ENCODE results near the gene CUEDC1.
A peak's percentile ranks its signal among the peaks of the same experiment; 100 is the strongest.

The CUEDC1 gene

DNA sequence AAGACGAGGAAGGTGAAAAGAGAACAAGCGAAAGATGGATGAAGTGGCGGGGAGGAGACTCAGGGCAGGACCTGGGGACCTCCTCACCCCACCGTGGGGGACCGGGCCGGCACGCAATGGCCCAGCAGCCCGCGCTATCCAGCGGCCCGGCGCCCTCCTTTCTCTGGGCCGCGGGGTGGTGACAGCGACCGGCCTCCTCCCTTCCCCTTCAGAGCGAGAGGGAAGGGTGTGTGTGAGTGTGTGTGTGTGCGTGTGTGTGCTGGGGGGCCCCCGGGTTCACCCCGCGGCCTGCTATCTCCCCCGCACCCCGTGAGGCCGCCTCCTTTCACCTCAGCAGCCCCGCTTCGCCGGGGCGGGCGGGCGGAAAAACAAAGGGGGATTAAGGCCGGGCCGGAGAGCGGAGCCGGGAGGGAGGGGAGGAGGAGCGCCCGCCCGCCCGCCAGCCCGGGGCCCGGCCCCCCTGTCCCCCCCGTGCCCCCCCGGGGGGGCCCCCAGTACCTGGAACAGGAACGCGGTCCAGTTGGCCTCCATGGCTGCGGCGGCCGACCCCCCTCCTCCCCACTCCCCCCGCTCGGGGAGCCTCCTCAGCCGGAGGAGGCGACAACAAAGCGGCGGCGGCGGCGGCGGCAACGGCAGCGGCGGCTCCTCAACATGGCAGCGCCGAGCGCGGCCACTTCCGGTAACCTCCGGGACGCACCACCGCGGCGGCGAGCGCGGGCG lies 32.5 kb upstream of the CUEDC1 start, which contains the start of gene VEZF1:
Gene VEZF1 (minus strand): TSS at position 674 of the 720 bp plus-strand sequence. CDS start 143 bp downstream, at position 531.
- TF ChIP-seq Cebpa-rat (IDR thresholded peaks at IDR 0.05), result no peak
- Histone ChIP-seq H3K27me3 (no peaks in the 10 kb centered on the region), H3K4me3 (peak within 1 kb of the TSS; percentile 76 to 95 (median 90)), H3K4me2 (peak within 1 kb of the TSS; percentile 84 to 97 (median 95)), H3K36me3 (peaks cover 8 to 30% (median 21%) of the 10 kb centered on the region in 11 experiments; a peak in 21 of 22 replicates), H4K20me1 (peaks cover 40 to 54% (median 46%) of the 10 kb centered on the region in 11 experiments), H3K27ac (peak within 1 kb of the TSS; percentile 86 to 97 (median 96)), H3K9ac (peak within 1 kb of the TSS; percentile 93 to 98 (median 97)), H3K4me1 (peaks cover 68 to 80% (median 75%) of the 10 kb centered on the region in 10 experiments), H3K9me3 (replicated peaks in 1 of 11) (no peaks in the 10 kb centered on the region)

DNA sequence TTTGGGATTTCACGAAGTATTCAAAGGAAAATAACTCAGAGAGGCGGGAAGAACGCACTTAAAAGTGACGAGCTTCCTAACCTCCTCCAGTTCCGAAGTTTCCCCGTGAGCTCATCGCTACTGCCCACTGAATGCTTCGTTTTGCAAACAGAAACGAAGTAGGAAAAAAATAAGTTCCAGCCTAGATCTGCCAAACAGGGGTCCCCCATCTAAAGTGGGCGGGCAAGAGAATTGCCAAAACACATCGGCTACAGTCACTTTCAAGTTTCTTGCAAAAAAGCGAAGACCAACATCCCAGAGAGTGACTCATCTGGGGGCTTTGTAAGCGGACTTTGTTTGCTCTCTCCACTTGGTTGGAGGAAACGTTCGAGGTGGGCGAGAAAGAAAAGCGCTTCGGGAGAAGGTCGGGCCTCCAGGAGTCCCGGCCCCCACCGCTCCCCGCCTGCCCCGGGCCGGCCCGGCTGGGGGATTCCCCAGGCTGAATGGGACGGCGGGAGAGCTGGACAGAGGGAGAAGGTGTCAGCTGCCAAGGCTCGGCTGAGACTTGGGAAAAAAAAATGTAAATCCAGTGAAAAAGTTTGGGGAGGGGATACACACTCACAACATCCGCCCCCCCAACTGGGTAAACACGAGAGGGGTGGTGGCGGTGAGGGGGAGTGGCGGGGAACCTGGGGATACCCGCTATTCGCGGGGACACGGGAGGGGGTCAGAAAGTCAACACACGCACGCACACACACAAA lies 31.8 kb upstream of the CUEDC1 start:
- peaks cover 72 to 82% (median 79%) of the 10 kb centered on the region in 10 experiments for H3K4me1 ChIP-seq
- peak overlapping the region; percentile 86 to 97 (median 96) for H3K27ac ChIP-seq
- H4K20me1 ChIP-seq, result peaks cover 48 to 57% (median 53%) of the 10 kb centered on the region in 11 experiments
- no peaks in the 10 kb centered on the region for H3K27me3 ChIP-seq
- no peaks in the 10 kb centered on the region for H3K9me3 ChIP-seq (replicated peaks in 1 of 11)
- H3K36me3 ChIP-seq, result peaks cover 16 to 37% (median 29%) of the 10 kb centered on the region in 11 experiments; a peak in 21 of 22 replicates
- H3K9ac ChIP-seq, result peak overlapping the region; percentile 93 to 98 (median 97)
- peak overlapping the region; percentile 83 to 94 (median 91) for H3K4me2 ChIP-seq
- peak overlapping the region; percentile 76 to 95 (median 90) for H3K4me3 ChIP-seq
- no peak for TF ChIP-seq Cebpa-rat (IDR thresholded peaks at IDR 0.05)

DNA sequence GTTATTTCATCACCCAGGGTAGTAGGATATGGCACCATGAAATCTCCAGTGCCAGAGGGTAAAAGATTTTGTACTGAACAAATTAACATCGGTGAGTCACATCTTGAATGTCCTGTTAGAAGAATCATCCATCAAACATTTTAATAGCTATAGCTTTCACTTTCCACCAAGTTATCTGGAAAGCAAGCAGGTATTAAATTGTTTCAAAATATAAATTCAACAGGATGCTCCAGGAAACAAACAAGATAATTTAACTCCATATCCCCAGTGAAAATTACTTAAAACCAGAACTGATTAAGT lies 30.4 kb upstream of the CUEDC1 start:
- Histone ChIP-seq H3K4me1 (peaks cover 63 to 75% (median 71%) of the 10 kb centered on the region in 10 experiments), H3K9ac (peak overlapping the region; percentile 5 to 98 (median 96); a peak in 15 of 22 replicates)

DNA sequence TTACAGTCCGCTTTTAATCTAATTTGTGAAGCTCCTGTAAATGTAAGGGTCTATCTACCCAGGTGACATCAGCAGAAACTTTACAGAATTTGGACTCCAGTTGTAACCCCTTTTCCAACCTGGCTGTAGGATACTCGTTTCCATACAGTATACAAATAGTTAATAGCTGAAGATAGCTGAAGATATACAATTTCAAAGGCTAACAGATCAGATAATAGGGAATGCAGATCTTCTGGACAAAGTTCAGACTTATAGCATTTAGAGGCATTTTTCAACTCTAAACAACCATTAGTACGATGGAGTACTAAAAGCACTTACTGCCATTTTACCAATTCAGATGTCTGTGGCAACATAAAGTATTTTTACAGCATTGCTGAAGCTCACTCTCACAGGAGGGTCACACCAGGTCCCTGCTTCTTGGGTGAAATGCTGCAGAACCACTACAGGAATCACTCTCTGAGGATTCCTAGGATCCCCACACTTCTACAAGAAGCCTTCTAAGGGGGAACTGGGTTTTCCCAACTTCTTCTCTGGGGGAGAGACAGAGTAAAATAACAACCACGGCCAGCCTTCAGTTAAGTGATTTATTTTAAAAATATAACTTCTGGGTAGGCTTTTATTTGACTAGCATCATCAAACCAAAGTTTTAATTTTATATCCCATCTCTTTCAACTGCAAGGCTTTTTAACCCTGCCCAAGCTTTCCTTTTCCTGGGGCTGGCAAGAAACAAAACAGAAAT lies 29.9 kb upstream of the CUEDC1 start:
- peak overlapping the region; percentile 5 to 98 (median 96); a peak in 15 of 22 replicates for H3K9ac ChIP-seq

More for the DNA sequence above, 30.4 kb upstream of the CUEDC1 start:
- no peaks in the 10 kb centered on the region for H3K9me3 ChIP-seq (replicated peaks in 1 of 11)
- H3K4me2 ChIP-seq, result peak overlapping the region; percentile 83 to 94 (median 91)
- H3K27ac ChIP-seq, result peak overlapping the region in 8 of 11 experiments; percentile 15 to 97 (median 70); a peak in 12 of 22 replicates
- TF ChIP-seq Cebpa-rat (IDR thresholded peaks at IDR 0.05), result no peak
- H3K4me3 ChIP-seq, result peak overlapping the region in 9 of 10 experiments; percentile 76 to 95 (median 92); a peak in 9 of 20 replicates
- H3K27me3 ChIP-seq, result no peaks in the 10 kb centered on the region
- peaks cover 62 to 70% (median 65%) of the 10 kb centered on the region in 11 experiments for H4K20me1 ChIP-seq
- peaks cover 25 to 51% (median 41%) of the 10 kb centered on the region in 11 experiments for H3K36me3 ChIP-seq

DNA sequence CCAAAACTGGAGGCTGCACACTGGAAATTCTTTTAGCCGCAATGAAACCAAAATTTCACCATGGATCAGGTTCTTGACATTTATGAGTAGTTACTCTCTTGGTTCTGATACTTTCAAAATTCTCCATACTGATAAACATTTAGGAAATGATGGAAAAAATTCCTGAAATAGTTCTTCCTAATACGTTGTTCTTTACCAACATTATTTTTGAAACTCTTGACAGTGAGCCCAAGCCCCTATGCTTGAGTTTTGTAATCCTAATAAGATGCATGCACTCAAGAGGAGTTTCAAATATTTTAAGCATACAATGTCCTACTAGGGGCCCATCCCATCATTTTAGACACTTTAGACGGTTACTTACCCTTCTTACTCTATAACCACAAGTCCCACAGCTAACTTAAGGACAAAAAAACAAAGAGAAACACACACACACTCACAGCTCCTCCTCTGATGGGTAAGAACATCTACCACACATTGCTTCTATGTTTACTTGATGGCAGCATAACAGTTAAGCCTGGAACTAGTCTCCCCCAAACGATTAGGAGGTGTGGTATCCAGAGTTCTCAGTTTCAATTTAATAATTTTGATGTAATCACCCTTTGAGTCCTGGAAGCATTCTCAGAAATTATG lies 29.2 kb upstream of the CUEDC1 start:
- peak overlapping the region in 6 of 11 experiments; percentile 20 to 98 (median 72); a peak in 6 of 22 replicates for H3K9ac ChIP-seq
- TF ChIP-seq Cebpa-rat (IDR thresholded peaks at IDR 0.05), result no peak
- peaks cover 38 to 64% (median 54%) of the 10 kb centered on the region in 11 experiments for H3K36me3 ChIP-seq
- H3K4me3 ChIP-seq, result peak overlapping the region in 2 of 10 experiments; percentile 88 to 95; a peak in 2 of 20 replicates
- peaks cover 73 to 81% (median 76%) of the 10 kb centered on the region in 11 experiments for H4K20me1 ChIP-seq
- H3K4me2 ChIP-seq, result peak overlapping the region; percentile 83 to 94 (median 91)
- no peaks in the 10 kb centered on the region for H3K27me3 ChIP-seq
- peak overlapping the region in 3 of 11 experiments; percentile 44 to 96 (median 60); a peak in 5 of 22 replicates for H3K27ac ChIP-seq
- peaks cover 51 to 63% (median 59%) of the 10 kb centered on the region in 10 experiments for H3K4me1 ChIP-seq
- no peaks in the 10 kb centered on the region for H3K9me3 ChIP-seq (replicated peaks in 1 of 11)

More for the DNA sequence above, 29.9 kb upstream of the CUEDC1 start:
- TF ChIP-seq Cebpa-rat (IDR thresholded peaks at IDR 0.05), result no peak
- no peaks in the 10 kb centered on the region for H3K9me3 ChIP-seq (replicated peaks in 1 of 11)
- peaks cover 58 to 70% (median 66%) of the 10 kb centered on the region in 10 experiments for H3K4me1 ChIP-seq
- H3K4me3 ChIP-seq, result peak overlapping the region in 8 of 10 experiments; percentile 22 to 95 (median 92); a peak in 8 of 20 replicates
- H3K27me3 ChIP-seq, result no peaks in the 10 kb centered on the region
- H3K4me2 ChIP-seq, result peak overlapping the region; percentile 83 to 94 (median 91)
- H4K20me1 ChIP-seq, result peaks cover 67 to 74% (median 70%) of the 10 kb centered on the region in 11 experiments
- H3K36me3 ChIP-seq, result peaks cover 31 to 56% (median 46%) of the 10 kb centered on the region in 11 experiments
- peak overlapping the region in 8 of 11 experiments; percentile 15 to 97 (median 36); a peak in 13 of 22 replicates for H3K27ac ChIP-seq

DNA sequence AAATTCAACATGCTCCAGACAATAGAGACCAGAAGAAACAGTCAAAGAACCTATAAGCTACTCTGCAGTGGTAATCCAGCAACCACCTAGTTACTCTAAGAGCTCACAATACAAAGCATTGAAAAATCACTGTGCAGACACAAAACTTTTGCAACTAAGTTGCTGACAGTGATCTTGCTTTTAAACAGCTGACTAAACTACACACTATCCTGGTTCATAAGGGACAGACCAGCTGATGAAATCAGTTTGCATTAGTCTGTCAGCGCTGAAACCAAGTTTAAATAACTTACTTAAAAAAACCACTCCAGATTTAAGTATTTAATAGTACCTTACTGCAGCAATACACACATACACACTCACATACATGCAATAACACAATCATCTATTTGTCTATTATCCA lies 28.2 kb upstream of the CUEDC1 start:
- H3K27ac ChIP-seq, result no peak overlapping the region
- peaks cover 47 to 73% (median 63%) of the 10 kb centered on the region in 11 experiments for H3K36me3 ChIP-seq
- H3K4me1 ChIP-seq, result peaks cover 42 to 53% (median 50%) of the 10 kb centered on the region in 10 experiments
- H3K4me2 ChIP-seq, result peak overlapping the region; percentile 83 to 94 (median 91); a peak in 18 of 22 replicates
- no peaks in the 10 kb centered on the region for H3K27me3 ChIP-seq
- peaks cover 77 to 89% (median 83%) of the 10 kb centered on the region in 11 experiments for H4K20me1 ChIP-seq
- no peak for TF ChIP-seq Cebpa-rat (IDR thresholded peaks at IDR 0.05)
- H3K4me3 ChIP-seq, result no peak overlapping the region
- no peaks in the 10 kb centered on the region for H3K9me3 ChIP-seq (replicated peaks in 1 of 11)
- no peak overlapping the region for H3K9ac ChIP-seq

DNA sequence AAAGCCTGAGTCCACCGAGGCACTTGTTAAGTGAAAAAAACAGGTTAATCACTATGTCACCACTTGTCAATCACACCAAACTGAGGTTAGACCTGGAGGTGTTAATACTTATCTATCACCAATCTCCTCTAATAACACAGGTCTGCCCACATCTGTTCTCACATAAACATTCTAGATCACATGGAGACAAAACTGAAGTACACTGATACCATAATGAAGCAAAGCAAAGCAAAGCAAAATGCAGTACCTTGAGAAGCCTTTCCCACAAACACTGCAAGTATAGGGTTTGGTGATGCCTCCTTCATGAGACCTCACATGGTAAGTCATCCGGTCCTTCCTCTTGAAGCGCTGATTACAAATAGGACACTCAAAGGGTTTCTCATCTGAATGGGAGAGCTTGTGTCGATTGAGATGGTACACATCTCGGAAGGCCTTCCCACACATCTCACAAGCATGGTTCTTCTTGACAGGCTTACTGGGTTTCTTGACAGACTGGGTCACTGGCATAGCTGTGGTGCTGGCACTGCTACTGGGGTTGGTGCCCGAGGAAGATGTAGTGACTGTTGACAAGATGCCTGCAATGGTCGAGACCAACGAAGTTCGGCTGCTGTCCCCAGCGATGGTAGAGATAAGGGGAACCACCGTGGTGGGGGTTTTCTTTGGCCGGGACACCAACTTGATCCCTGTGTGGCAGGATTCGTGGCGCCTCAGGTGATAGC lies 27.4 kb upstream of the CUEDC1 start:
- Histone ChIP-seq H3K4me1 (peaks cover 42 to 53% (median 50%) of the 10 kb centered on the region in 10 experiments), H3K4me3 (no peak overlapping the region), H3K9me3 (replicated peaks in 1 of 11) (no peaks in the 10 kb centered on the region), H4K20me1 (peaks cover 79 to 95% (median 88%) of the 10 kb centered on the region in 11 experiments), H3K27me3 (no peaks in the 10 kb centered on the region), H3K27ac (no peak overlapping the region), H3K9ac (no peak overlapping the region; a peak in 1 of 22 replicates), H3K36me3 (peaks cover 56 to 81% (median 71%) of the 10 kb centered on the region in 11 experiments), H3K4me2 (peak overlapping the region in 10 of 11 experiments; percentile 0 to 93 (median 84); a peak in 13 of 22 replicates)
- TF ChIP-seq Cebpa-rat (IDR thresholded peaks at IDR 0.05), result no peak

Measured in BLaER1 treated with 17β-estradiol and CSF1 and Interleukin-3, amounts not matched to agents 10 nM and 100 nM (cell line).